GM19372 (cell line): ENCODE measurements around the gene ST3GAL3.
"Not testable (repeated sequence)": the region's sequence is repeated elsewhere in the genome, so short reads cannot be mapped to it uniquely, and the experiment has no call there.

Experiments
- ATAC-seq: cut with Tn5 transposase; IDR thresholded peaks from one replicate; pipeline ENCODE4 v1.9.1; 2021; ENCODE audit warnings: mild to moderate bottlenecking, low read depth, moderate library complexity; ENCODE audit not compliant: unreplicated experiment

The ST3GAL3 gene

GRCh38 chr1:43699281-43699680, 8.1 kb upstream of the ST3GAL3 start:
- ATAC-seq, result no peak

- ATAC-seq, result no peak
Observed at GRCh38 chr1:43703836-43704235, 3.5 kb upstream of the ST3GAL3 start.

- ATAC-seq, result no peak
Observed at GRCh38 chr1:43704838-43705237, 2.5 kb upstream of the ST3GAL3 start.

- no peak for ATAC-seq
Observed at GRCh38 chr1:43705334-43705733, 2.0 kb upstream of the ST3GAL3 start.

GRCh38 chr1:43705982-43706597, 1.2 kb upstream of the ST3GAL3 start:
- no peak for ATAC-seq

- ATAC-seq, result no peak
Observed at GRCh38 chr1:43706598-43707189, 642 bp upstream of the ST3GAL3 start.

- ATAC-seq, result no peak
Observed at GRCh38 chr1:43708002-43708410, 670 bp downstream of the ST3GAL3 start.

- no peak for ATAC-seq
Observed at GRCh38 chr1:43711049-43711448, 3.7 kb downstream of the ST3GAL3 start.

GRCh38 chr1:43711524-43712386, 4.4 kb downstream of the ST3GAL3 start:
- ATAC-seq, result no peak

- no peak for ATAC-seq
Observed at GRCh38 chr1:43716559-43717281, 9.4 kb downstream of the ST3GAL3 start.

- no peak for ATAC-seq
Observed at GRCh38 chr1:43719063-43719462, 11.7 kb downstream of the ST3GAL3 start.

- not testable (repeated sequence) for ATAC-seq
Observed at GRCh38 chr1:43719670-43720419, 12.5 kb downstream of the ST3GAL3 start.

- no peak for ATAC-seq
Observed at GRCh38 chr1:43722810-43723209, 15.5 kb downstream of the ST3GAL3 start.

- no peak for ATAC-seq
Observed at GRCh38 chr1:43729816-43730463, 22.6 kb downstream of the ST3GAL3 start.

GRCh38 chr1:43731867-43732531, 24.7 kb downstream of the ST3GAL3 start:
- ATAC-seq, result no peak

- ATAC-seq, result no peak
Observed at GRCh38 chr1:43736819-43737218, 29.5 kb downstream of the ST3GAL3 start.

GRCh38 chr1:43742026-43742425, 34.7 kb downstream of the ST3GAL3 start:
- no peak for ATAC-seq

- ATAC-seq, result no peak
Observed at GRCh38 chr1:43743206-43743605, 35.9 kb downstream of the ST3GAL3 start.

- no peak for ATAC-seq
Observed at GRCh38 chr1:43747736-43748135, 40.4 kb downstream of the ST3GAL3 start.
